HPDE6-E6E7 (cell line): ENCODE data around the gene WNT7B.
A peak's percentile ranks its signal among the peaks of the same experiment; 100 is the strongest.

Experiments used
- DNase-seq: peaks from one replicate; pipeline ENCODE4 v3.0.0; 2011; ENCODE audit warnings: missing footprints; ENCODE audit errors: extremely low spot score

The WNT7B gene

GRCh38 chr22:45971408-45972028, 5.4 kb downstream of the WNT7B start:
- no peak for DNase-seq

DNA sequence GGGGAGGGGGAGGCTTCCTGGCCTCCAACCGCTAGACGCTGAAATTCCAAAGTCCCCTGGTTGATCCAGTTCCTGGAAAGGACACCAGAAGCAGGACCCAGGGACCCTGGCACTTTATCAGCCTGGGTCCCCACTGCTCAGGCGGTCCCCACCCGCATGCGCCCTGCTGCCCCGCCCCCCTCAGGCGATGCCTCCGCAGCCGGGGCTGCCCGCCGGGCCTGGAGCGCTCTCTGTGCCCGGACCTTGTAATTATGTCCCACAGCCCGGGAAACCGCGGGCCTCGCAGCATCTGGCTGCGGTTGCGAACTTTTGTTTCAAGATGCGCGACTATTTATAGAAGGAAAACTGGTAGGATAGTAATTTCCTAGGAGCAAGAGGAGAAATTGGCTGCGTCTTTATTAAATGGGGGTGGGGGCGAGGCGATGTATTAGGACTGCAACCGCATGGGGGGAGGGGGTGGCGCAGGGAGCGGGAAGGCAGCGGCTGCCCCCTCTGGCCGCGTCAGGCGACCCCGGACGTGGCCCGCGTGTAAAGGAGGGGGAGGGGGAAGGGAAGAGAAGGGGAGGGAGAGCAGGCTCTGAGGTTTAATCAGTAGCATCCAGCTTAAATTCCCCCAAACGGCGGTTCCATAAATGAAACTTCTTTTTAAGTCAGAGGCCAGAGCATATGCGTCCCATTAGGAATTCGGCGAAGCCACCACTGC, 6.1 kb downstream of the WNT7B start:
- no peak for DNase-seq

DNA sequence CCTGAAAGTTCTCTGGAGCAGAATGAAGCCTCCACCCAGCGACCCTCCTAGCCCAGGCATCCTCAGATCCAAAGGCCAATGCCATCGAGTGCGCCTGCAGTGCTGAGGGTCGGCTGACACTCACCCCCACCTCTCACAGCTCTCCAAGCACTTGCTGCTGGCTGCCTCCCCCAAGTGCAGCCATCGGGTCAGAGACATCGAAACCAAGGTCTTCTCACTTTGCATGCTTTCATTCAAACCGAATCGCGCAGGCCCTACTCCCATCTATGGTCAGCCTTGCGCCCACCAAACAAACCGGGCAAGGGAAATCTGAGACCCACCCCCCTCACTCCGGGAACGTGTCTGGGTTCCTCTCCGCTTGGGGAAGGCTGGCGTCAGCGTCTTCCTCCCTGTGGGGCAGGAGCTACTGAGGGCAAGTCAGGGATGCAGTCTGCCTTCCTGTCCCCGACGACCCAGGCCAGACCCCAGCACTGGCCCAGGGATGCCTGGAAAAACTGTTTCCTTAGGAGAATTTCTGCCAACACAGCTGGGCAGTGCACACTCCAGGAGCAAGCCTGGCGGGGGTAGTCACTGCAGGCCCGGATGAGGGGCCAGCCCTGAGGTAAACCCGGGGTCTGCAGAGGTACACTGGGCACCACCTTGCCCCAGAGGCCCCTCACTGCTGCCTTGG, 7.0 kb downstream of the WNT7B start:
- no peak for DNase-seq

GRCh38 chr22:45969414-45969799, 7.6 kb downstream of the WNT7B start:
- DNase-seq: peak; percentile 53

GRCh38 chr22:45968751-45969413, 8.1 kb downstream of the WNT7B start:
- DNase-seq: peak; percentile 84

DNA sequence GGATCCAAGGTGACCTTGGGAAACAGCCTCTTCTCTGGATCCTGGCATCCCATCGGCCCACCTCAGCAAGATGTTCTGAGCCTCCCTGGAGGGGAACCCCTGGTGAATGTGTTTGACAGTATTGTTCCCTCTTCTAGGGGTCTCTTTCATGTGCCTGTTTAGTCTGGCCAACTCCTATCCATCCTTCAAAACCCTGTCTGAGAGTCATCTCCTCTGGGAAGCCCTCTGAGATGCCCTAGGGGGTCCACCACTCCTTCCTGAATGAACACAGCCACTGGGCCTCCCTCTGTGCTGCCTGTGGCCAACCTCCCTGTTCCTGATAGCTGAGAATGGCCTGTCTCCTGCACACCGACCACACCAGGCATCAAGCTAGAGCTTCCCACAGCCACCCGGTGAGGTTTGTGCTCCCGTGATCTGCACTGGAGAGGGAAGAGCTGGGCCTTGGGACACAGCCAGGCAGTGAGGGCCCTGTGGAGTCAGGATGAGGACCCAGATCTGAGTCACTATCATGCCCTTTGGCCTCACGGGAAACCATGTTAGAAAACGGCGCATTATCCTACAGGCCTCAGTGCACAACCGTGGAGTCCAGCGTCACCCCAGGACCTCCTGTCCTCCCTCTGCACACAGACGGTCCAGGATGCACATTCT, 8.8 kb downstream of the WNT7B start:
- no peak for DNase-seq

GRCh38 chr22:45966895-45967365, 10.0 kb downstream of the WNT7B start:
- DNase-seq: no peak

GRCh38 chr22:45966320-45966894, 10.6 kb downstream of the WNT7B start:
- no peak for DNase-seq

- DNase-seq: no peak
These were observed 11.4 kb downstream of the WNT7B start for GRCh38 chr22:45965563-45965962.

- DNase-seq: no peak
These were observed 11.9 kb downstream of the WNT7B start for GRCh38 chr22:45964926-45965527.

DNA sequence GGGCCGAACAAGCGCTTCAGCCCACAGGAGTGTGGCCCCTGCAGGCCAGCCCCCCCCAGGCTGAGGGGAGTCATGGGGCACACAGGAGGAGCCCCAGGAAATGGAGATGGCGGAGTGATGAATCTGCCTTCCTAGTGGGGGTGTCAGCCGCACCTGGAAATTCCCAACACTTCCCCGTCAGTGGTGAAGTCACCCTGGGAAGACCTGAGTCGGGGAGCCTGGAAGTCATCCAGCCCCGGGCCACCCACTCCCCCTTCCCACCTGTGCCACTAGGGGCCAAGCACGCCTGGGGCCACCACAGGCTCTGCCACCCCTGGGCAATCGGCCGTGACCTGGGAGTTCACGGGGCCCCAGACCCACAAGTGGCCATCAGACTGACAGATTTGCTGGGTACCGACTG, 12.6 kb downstream of the WNT7B start:
- DNase-seq: no peak

GRCh38 chr22:45963821-45964220, 13.1 kb downstream of the WNT7B start:
- no peak for DNase-seq

GRCh38 chr22:45962756-45963324, 14.1 kb downstream of the WNT7B start:
- DNase-seq: no peak

DNA sequence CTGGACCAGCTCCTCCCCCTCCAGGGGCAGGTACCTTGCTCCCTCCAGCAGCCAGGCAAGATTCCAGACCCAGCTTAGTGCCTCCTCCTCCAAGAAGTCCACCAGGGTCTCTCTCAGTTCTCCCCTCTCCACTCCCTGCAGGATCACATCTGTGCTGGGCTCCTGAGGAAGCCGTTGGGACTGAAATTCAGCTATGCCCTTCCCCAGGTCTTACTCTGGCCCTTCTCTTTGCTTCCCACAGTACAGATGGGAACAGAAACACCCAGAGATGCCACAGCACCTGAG, 14.6 kb downstream of the WNT7B start:
- DNase-seq: no peak

- DNase-seq: no peak
These were observed 15.1 kb downstream of the WNT7B start for GRCh38 chr22:45961679-45962433.

DNA sequence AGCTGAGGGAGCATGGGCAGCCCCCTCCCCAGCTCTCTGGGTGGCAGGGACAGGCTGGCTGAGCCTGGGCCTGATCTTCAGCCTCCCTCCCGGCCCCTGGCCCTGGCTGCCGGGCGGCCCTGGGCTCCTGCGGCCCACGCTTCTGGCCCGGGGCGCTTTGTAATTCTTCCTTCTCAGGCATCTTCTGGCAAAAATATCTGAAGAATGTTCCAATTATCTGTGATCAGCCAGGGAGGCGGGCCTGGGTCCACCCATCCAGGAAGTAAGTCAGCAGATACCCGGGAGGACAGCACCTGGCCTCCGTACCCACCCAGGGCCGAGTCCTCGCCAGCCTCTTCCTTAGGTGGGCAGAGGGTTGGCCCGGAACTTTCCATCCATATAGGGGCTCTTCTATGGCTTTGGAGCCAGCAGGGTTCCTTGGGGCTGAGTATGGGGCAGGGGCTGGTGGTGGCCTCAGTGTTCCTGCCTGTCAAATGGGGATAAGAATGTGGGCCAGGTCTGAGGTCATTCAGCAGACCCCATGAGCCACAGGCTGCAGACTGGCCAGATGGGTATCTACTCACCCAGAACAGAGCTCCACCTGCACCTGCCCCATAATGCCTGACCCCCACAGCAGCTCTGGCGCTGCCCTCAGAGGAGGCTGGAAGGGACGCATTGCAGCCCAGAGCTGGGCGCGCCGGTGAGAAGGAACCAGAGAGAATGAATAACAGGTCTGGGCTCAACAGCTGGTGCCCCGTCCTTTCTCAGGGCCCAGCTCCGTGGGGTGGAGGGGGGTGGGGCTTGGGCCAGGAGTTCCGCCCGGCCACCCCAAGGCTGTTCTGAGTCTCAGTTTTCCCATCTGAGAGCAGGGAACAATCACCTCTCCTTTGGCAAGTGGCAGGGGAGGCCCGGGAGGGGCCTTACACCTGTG, 16.2 kb downstream of the WNT7B start:
- DNase-seq: no peak

- no peak for DNase-seq
These were observed 17.1 kb downstream of the WNT7B start for GRCh38 chr22:45959719-45960476.

DNA sequence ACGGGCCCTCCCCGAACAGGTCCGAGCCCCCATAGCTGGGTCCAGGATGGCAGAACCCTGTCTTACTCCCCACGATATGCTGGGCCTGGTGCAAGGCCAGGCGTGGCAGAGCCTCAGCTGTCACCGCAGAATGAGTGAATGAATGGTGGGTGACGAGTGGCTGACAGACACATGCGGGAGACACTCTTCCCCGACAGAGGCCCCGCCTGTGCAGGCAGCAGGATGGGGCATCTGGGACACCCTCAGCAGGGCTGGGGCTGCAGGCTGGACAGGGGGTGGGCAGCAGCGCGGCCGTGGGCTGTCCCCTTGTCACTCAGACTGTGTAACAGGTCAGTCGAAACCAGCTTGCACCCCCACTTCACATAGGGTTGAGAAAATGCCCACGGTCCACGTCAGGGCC, 18.0 kb downstream of the WNT7B start:
- no peak for DNase-seq

DNA sequence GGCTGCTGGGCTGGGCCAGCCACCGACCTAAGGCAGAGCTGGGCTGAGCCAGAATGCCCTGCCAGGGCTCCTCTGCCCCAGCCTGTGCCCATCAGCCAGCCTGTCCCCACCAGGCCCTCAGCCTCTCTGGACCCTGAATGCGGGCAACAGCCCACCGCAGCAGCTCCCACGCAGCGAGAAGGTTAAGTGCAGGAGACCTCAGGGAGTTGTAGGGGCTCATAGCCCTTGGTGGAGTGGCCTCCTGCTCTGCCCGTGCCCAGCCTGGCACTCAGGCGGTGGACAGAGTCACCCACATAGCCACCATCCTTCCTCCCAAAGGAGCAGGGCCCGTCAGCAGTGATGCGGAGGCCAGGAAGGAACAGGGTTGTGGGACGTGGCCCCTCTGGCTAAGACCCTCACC, 19.1 kb downstream of the WNT7B start:
- DNase-seq: no peak
